AG04449 (cell line): ENCODE results near the gene VIPR2.
"Not testable (repeated sequence)": the region's sequence is repeated elsewhere in the genome, so short reads cannot be mapped to it uniquely, and the experiment has no call there.

ENCODE experiments used
- CTCF ChIA-PET: fragments of 350-600 bp; formaldehyde crosslinking; extraction: SDS; loops from one replicate; lab custom pipeline; 2021; ENCODE audit warnings: antibody characterized with exemption; lab: Yijun Ruan, JAX
- POLR2A ChIA-PET: fragments of 400-600, 350-600 bp; formaldehyde crosslinking; extraction: SDS; loops from one replicate; lab custom pipeline; 2020; ENCODE audit warnings: antibody characterized with exemption, inconsistent platforms; lab: Yijun Ruan, JAX
- DNase-seq: peaks from one replicate; pipeline ENCODE4 v3.0.0-alpha.2; 2010; ENCODE audit warnings: low read depth, low spot score
- H3K4me3 ChIP-seq: 2 replicates; pipeline ENCODE4 v1.5.1; 2011; ENCODE audit warnings: low read depth, mild to moderate bottlenecking, control low read depth, low read length
- TF ChIP-seq, protein P1 (sequence below): IDR thresholded peaks from one replicate; pipeline ENCODE4 v1.5.1; 2011; ENCODE audit warnings: mild to moderate bottlenecking, moderate library complexity, low read length, control low read depth, inconsistent platforms; ENCODE audit not compliant: insufficient read depth; ENCODE audit errors: missing control alignments

The VIPR2 gene

DNA sequence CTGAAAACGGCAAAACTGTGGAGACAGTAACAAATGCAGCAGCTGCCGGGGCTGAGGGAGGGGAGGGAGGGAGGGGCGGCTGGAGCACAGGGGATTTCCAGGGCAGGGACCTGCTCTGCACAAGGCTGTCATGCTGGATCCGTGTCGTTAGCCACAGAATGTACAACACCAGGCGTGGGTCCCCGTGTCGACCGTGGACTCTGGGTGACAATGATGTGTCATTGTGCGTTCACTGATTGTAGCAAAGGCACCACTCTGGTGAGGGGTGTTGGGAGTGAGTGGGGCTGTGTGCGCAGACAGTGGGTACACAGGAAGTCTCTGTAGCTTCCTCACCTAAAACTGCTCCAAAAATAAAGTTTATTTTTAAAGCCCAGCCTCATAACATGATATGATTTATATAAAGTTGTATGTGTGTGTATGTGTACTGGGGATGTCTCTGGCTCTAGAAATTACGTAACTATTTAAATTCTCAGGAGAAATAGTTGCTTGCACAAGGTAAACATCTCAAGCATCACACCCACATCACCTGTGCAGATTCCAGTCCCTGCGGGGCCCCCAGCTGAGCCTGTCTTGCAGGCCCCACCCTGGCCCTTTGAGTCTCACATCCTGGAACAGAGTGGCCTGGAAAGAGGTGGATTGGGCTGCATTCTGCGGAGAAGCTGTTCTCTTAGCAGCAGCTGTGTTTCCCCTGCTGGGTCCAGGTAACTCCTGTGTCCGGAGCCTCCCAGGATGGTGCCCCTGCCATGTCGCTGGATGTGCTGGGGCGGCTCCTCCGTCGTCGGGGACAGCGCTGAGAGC is 152.6 kb downstream of the VIPR2 start:
- POLR2A ChIA-PET, result interaction anchor here (0.7 kb wide), 1 partner anchor 488 kb away, joined by 3 read pairs; no protein-coding TSS in a partner anchor
- TF ChIP-seq, protein P1, sequence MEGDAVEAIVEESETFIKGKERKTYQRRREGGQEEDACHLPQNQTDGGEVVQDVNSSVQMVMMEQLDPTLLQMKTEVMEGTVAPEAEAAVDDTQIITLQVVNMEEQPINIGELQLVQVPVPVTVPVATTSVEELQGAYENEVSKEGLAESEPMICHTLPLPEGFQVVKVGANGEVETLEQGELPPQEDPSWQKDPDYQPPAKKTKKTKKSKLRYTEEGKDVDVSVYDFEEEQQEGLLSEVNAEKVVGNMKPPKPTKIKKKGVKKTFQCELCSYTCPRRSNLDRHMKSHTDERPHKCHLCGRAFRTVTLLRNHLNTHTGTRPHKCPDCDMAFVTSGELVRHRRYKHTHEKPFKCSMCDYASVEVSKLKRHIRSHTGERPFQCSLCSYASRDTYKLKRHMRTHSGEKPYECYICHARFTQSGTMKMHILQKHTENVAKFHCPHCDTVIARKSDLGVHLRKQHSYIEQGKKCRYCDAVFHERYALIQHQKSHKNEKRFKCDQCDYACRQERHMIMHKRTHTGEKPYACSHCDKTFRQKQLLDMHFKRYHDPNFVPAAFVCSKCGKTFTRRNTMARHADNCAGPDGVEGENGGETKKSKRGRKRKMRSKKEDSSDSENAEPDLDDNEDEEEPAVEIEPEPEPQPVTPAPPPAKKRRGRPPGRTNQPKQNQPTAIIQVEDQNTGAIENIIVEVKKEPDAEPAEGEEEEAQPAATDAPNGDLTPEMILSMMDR, result no peak
- no peak overlapping the region for H3K4me3 ChIP-seq
- CTCF ChIA-PET, result interaction anchor here (1.0 to 1.3 kb wide), 2 partner anchors 13 to 15 kb away, joined by 3 to 6 read pairs; no protein-coding TSS in a partner anchor
- no peak for DNase-seq

DNA sequence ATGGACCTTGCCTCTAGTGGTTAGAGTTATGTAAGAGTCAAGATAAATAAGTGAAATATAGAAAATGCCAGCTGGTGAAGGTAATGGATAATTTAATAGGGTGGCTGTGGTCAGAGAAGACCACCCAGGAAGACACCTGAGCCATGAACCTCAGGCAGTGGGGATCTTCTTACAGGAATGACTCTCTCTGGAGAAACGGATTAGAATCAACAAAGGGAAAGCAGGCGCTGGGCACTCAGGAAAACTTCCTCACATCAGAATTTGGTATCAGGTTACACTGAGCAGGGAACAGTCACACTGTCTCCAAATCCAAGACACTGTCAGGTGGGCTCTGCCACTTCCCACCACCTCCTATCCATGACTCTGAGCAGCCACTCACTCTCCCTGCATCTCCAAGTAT is 155.7 kb downstream of the VIPR2 start:
- TF ChIP-seq, protein P1, result no peak
- H3K4me3 ChIP-seq, result no peak overlapping the region
- CTCF ChIA-PET, result interaction anchor here (0.7 kb wide), 1 partner anchor 18 kb away, joined by 4 read pairs; no protein-coding TSS in a partner anchor
- DNase-seq, result no peak
- POLR2A ChIA-PET, result no interaction called here

DNA sequence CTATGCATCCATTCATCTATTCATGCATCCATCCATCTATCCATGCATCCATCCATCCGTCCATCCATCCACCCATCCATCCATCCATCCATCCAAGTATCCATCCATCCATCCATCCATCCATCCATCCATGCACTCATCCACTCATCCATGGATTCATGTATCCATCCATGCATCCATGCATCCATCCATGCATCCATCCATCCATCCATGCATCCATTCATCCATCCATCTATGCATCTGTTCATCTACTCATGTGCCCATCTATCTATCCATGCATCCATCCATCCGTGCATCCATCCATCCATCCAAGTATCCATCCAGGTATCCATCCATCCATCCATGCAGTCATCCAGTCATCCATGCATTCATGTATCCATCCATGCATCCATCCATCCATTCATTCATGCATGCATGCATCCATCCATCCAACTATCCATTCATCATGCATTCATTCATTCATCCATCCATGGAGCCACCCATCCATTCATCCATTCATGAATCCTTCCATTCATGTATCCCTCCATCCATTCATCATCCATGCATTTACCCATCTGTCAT is 156.3 kb downstream of the VIPR2 start:
- DNase-seq, result no peak
- no peak overlapping the region for H3K4me3 ChIP-seq
- CTCF ChIA-PET, result interaction anchor here (0.7 kb wide), 1 partner anchor 17 kb away, joined by 4 read pairs; no protein-coding TSS in a partner anchor
- TF ChIP-seq, protein P1, result no peak
- POLR2A ChIA-PET, result no interaction called here

DNA sequence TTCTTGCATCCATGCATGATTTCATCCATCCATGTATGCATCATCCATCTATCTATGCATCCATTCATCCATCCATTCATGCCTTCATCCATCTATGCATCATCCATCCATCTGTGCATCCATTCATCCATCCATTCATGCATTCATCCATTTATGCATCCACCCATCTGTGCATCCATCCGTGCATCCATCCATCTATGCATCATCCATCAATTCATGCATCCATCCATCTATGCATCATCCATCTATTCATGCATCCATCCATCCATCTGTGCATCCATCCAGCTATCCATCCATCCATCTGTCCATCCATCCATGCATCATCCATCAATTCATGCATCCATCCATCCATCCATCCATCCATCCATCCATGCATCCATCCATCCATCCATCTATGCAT is 157.0 kb downstream of the VIPR2 start:
- CTCF ChIA-PET, result no interaction called here
- TF ChIP-seq, protein P1, result no peak

DNA sequence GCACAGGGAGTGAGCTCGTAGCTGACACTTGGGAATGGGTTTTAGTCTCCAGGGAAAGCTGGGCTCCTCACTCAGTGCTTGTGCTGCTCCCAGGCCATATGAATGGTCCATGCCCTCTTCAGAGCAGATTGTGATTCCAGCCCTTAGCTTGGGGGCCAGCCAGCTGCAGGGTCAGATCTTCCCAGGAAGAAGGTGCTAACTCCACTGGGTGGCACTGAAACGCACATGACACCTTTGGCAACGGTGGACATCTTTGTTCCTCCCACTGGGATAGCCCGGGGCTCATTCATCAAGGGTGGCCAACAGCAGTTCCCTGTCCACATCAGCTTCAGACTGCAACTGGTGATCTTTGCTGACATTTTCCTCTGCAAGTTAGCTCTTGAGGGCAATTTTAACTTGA is 159.1 kb downstream of the VIPR2 start:
- POLR2A ChIA-PET, result no interaction called here
- CTCF ChIA-PET, result interaction anchor here (1.3 kb wide), 2 partner anchors 8 to 9 kb away, joined by 4 to 5 read pairs; no protein-coding TSS in a partner anchor
- TF ChIP-seq, protein P1, result no peak
- DNase-seq, result no peak
- H3K4me3 ChIP-seq, result no peak overlapping the region

More for the DNA sequence above, 157.0 kb downstream of the VIPR2 start:
- POLR2A ChIA-PET, result no interaction called here
- DNase-seq, result no peak
- H3K4me3 ChIP-seq, result no peak overlapping the region

DNA sequence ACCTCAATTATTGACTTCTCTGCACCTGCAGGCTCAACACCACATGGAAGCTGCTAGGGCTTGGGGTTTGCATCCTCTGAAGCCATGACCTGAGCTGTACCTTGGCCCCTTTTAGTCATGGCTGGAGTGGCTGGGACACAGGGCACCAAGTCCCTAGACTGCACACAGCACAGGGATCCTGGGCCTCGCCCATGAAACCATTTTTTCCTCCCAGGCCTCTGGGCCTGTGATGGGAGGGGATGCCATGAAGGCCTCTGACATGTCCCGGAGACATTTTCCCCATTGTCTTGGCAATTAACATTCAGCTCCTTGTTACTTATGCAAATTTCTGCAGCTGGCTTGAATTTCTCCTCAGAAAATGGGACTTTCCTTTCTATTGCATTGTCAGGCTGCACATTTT is 160.7 kb downstream of the VIPR2 start:
- H3K4me3 ChIP-seq, POLR2A ChIA-PET, DNase-seq: not testable (repeated sequence)
- CTCF ChIA-PET, result interaction anchor here (1.4 to 10.8 kb wide), 2 partner anchors 10 to 288 kb away, joined by 3 to 200 read pairs; no protein-coding TSS in a partner anchor

DNA sequence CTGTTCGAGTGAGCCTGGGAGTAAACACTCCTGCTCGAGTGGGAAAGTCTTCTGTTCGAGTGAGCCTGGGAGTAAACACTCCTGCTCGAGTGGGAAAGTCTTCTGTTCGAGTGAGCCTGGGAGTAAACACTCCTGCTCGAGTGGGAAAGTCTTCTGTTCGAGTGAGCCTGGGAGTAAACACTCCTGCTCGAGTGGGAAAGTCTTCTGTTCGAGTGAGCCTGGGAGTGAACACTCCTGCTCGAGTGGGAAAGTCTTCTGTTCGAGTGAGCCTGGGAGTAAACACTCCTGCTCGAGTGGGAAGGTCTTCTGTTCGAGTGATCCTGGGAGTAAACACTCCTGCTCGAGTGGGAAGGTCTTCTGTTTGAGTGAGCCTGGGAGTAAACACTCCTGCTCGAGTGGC is 162.6 kb downstream of the VIPR2 start:
- POLR2A ChIA-PET, result not testable (repeated sequence)
- CTCF ChIA-PET, result interaction anchor here (10.8 kb wide), 1 partner anchor 286 kb away, joined by 200 read pairs; no protein-coding TSS in a partner anchor

More for the DNA sequence above, 162.6 kb downstream of the VIPR2 start:
- DNase-seq, H3K4me3 ChIP-seq: not testable (repeated sequence)
